ENCODE data around the gene DYNC1LI1.
"Not testable (repeated sequence)": the region's sequence is repeated elsewhere in the genome, so short reads cannot be mapped to it uniquely, and the experiment has no call there.

The DYNC1LI1 gene

GRCh38 chr3:32531010-32531647 is 39.5 kb downstream of the DYNC1LI1 start:
- DNase-seq = no peak

- no peak for DNase-seq
Measured at GRCh38 chr3:32525720-32526119, 44.9 kb downstream of the DYNC1LI1 start.

GRCh38 chr3:32522682-32523081 is 48.0 kb downstream of the DYNC1LI1 start:
- DNase-seq = no peak

- not testable (repeated sequence) for DNase-seq
Measured at GRCh38 chr3:32518921-32519320, 51.7 kb downstream of the DYNC1LI1 start.

- not testable (repeated sequence) for DNase-seq
Measured at GRCh38 chr3:32516751-32517150, 53.9 kb downstream of the DYNC1LI1 start.

GRCh38 chr3:32511005-32511404 is 59.7 kb downstream of the DYNC1LI1 start:
- no peak for DNase-seq

GRCh38 chr3:32510075-32510724 is 60.5 kb downstream of the DYNC1LI1 start:
- peak; percentile 71 for DNase-seq

GRCh38 chr3:32508711-32509110 is 61.9 kb downstream of the DYNC1LI1 start:
- DNase-seq = peak; percentile 6

GRCh38 chr3:32506466-32506865 is 64.2 kb downstream of the DYNC1LI1 start:
- no peak for DNase-seq

GRCh38 chr3:32502946-32503286 is 67.7 kb downstream of the DYNC1LI1 start:
- DNase-seq = no peak

- DNase-seq = peak; percentile 79
Measured at GRCh38 chr3:32502118-32502945, 68.3 kb downstream of the DYNC1LI1 start, which contains the start of gene CMTM6. TSS of gene CMTM6 (minus strand) at chr3:32502852. CDS start at chr3:32502745, 107 bp downstream.

- DNase-seq = no peak
Measured at GRCh38 chr3:32501783-32502117, 68.9 kb downstream of the DYNC1LI1 start.

- no peak for DNase-seq
Measured at GRCh38 chr3:32500880-32501782, 69.5 kb downstream of the DYNC1LI1 start.

GRCh38 chr3:32500231-32500630 is 70.4 kb downstream of the DYNC1LI1 start:
- DNase-seq = no peak

GRCh38 chr3:32499585-32499984 is 71.1 kb downstream of the DYNC1LI1 start:
- DNase-seq = no peak

GRCh38 chr3:32498992-32499391 is 71.7 kb downstream of the DYNC1LI1 start:
- DNase-seq = no peak

GRCh38 chr3:32498252-32498651 is 72.4 kb downstream of the DYNC1LI1 start:
- no peak for DNase-seq

GRCh38 chr3:32495609-32496008 is 75.0 kb downstream of the DYNC1LI1 start:
- DNase-seq = no peak

GRCh38 chr3:32495085-32495484 is 75.6 kb downstream of the DYNC1LI1 start:
- DNase-seq = no peak

GRCh38 chr3:32493437-32494414 is 76.9 kb downstream of the DYNC1LI1 start:
- no peak for DNase-seq

Measured in fibroblast of skin of scalp (primary cell).